Measurements from ENCODE around the gene RTL10.
A peak's percentile ranks its signal among the peaks of the same experiment; 100 is the strongest.
"Not testable (repeated sequence)": the region's sequence is repeated elsewhere in the genome, so short reads cannot be mapped to it uniquely, and the experiment has no call there.

The RTL10 gene

GRCh38 chr22:19884161-19884953, 29.7 kb upstream of the RTL10 start:
- TF ChIP-seq TARDBP (IDR thresholded peaks at IDR 0.05), result no peak
- no peak for TF ChIP-seq HDGF (IDR thresholded peaks at IDR 0.05; ENCODE audit: borderline replicate concordance)
- POLR2A ChIA-PET, result no interaction called here
- CTCF ChIA-PET, result interaction anchor here (0.6 kb wide), 2 partner anchors 22 to 288 kb away, joined by 3 read pairs; no protein-coding TSS in a partner anchor
- DNase-seq (ENCODE audit: extremely low spot score), result no peak

- POLR2A ChIA-PET, CTCF ChIA-PET: not testable (repeated sequence)
Measured at GRCh38 chr22:19883446-19883845, 28.8 kb upstream of the RTL10 start.

GRCh38 chr22:19882446-19883381, 28.0 kb upstream of the RTL10 start:
- no peak for DNase-seq (ENCODE audit: extremely low spot score)
- TF ChIP-seq HDGF (IDR thresholded peaks at IDR 0.05; ENCODE audit: borderline replicate concordance) (no peak), FOXK2 (IDR thresholded peaks at IDR 0.05) (no peak), PKNOX1 (IDR thresholded peaks at IDR 0.05) (no peak), LEF1 (IDR thresholded peaks at IDR 0.05; ENCODE audit: borderline replicate concordance) (no peak), FOXM1 (IDR thresholded peaks at IDR 0.05; ENCODE audit: borderline replicate concordance) (no peak), FOXA1 (IDR thresholded peaks at IDR 0.05) (no peak), SP1 (IDR thresholded peaks at IDR 0.05) (no peak), ZNF384 (IDR thresholded peaks at IDR 0.05) (no peak), TARDBP (IDR thresholded peaks at IDR 0.05) (no peak), SUZ12 (IDR thresholded peaks at IDR 0.05) (no peak), NFRKB (IDR thresholded peaks at IDR 0.05) (no peak), ELF4 (IDR thresholded peaks at IDR 0.05) (no peak), CTBP1 (IDR thresholded peaks at IDR 0.05; ENCODE audit: borderline replicate concordance) (no peak)
- CTCF ChIA-PET, result no interaction called here
- POLR2A ChIA-PET, result no interaction called here

More at GRCh38 chr22:19883446-19883845, 28.8 kb upstream of the RTL10 start:
- DNase-seq (ENCODE audit: extremely low spot score), result not testable (repeated sequence)

GRCh38 chr22:19880786-19881569, 26.3 kb upstream of the RTL10 start:
- peak; percentile 61 for DNase-seq (ENCODE audit: extremely low spot score)
- CTCF ChIA-PET, result interaction anchor here (1.1 kb wide), 1 partner anchor 151 kb away, joined by 3 read pairs; no protein-coding TSS in a partner anchor
- POLR2A ChIA-PET, result interaction anchor here (1.4 kb wide), 1 partner anchor 25 kb away, joined by 5 read pairs; no protein-coding TSS in a partner anchor
- no peak for TF ChIP-seq L3MBTL2 (conservative IDR thresholded peaks at IDR 0.05)
- no peak for TF ChIP-seq HDGF (IDR thresholded peaks at IDR 0.05; ENCODE audit: borderline replicate concordance)
- TF ChIP-seq ZNF384 (IDR thresholded peaks at IDR 0.05), result no peak
- no peak for TF ChIP-seq BHLHE40 (IDR thresholded peaks at IDR 0.05; ENCODE audit: borderline replicate concordance)
- no peak for TF ChIP-seq SP1 (IDR thresholded peaks at IDR 0.05)
- peak; percentile 55; the same call in 1 of the 2 replicates for TF ChIP-seq PKNOX1 (IDR thresholded peaks at IDR 0.05)
- no peak for TF ChIP-seq FOXM1 (IDR thresholded peaks at IDR 0.05; ENCODE audit: borderline replicate concordance)
- no peak for TF ChIP-seq TARDBP (IDR thresholded peaks at IDR 0.05)

DNA sequence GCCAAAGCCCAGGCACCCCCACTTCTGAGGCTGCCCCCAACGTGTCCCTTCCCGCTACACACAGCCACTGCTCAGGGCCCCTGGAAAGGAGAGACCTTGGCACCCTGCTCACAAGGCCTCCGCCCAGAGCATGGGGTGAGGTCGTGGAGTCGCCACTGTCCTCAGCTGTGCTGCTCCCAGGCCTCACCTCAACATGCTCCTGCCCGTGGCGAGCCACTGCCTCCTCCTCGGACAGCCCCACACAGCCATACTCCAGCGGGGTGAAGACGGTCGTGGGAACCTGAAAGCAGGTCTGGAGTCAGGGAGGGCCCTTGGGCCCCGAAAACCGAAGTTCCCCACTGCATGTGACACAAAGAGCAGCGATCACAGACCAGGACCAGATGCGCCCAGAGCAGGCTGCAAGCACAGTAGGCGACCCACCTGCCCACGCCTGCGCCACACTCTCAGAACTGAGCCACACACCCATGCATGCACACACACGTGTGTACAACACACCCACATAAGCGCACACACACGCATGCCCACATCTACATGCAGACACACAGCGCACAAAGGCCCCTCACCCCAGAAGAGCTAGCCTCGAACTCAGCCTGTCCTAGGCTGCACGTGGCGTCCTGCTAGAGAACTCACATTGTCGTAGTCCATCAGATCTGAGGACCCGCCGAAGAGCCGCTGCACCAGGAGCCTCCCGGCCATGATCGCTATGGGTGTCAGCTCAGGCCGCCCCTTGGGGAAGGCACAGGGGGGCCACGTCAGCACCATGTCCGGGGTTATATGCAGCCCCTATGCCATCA, 25.5 kb upstream of the RTL10 start:
- ChIA-PET POLR2A (interaction anchor here (0.6 to 1.4 kb wide), 2 partner anchors 25 to 26 kb away, joined by 3 to 5 read pairs; partner anchors contain the start of genes GNB1L and RTL10), CTCF (interaction anchor here (1.1 kb wide), 1 partner anchor 150 kb away, joined by 3 read pairs; no protein-coding TSS in a partner anchor)
- TF ChIP-seq TARDBP (IDR thresholded peaks at IDR 0.05) (no peak), NFRKB (IDR thresholded peaks at IDR 0.05) (no peak), FOXM1 (IDR thresholded peaks at IDR 0.05; ENCODE audit: borderline replicate concordance) (no peak), HDGF (IDR thresholded peaks at IDR 0.05; ENCODE audit: borderline replicate concordance) (no peak), BHLHE40 (IDR thresholded peaks at IDR 0.05; ENCODE audit: borderline replicate concordance) (no peak), L3MBTL2 (conservative IDR thresholded peaks at IDR 0.05) (no peak), ELF4 (IDR thresholded peaks at IDR 0.05) (no peak), LEF1 (IDR thresholded peaks at IDR 0.05; ENCODE audit: borderline replicate concordance) (no peak), FOXK2 (IDR thresholded peaks at IDR 0.05) (no peak), FOXA1 (IDR thresholded peaks at IDR 0.05) (no peak), SP1 (IDR thresholded peaks at IDR 0.05) (no peak), SUZ12 (IDR thresholded peaks at IDR 0.05) (no peak), ZNF384 (IDR thresholded peaks at IDR 0.05) (no peak), CTBP1 (IDR thresholded peaks at IDR 0.05; ENCODE audit: borderline replicate concordance) (no peak)
- DNase-seq (ENCODE audit: extremely low spot score), result no peak

GRCh38 chr22:19879643-19879991, 24.9 kb upstream of the RTL10 start:
- ChIA-PET POLR2A (no interaction called here), CTCF (no interaction called here)
- TF ChIP-seq FOXM1 (IDR thresholded peaks at IDR 0.05; ENCODE audit: borderline replicate concordance) (no peak), FOXK2 (IDR thresholded peaks at IDR 0.05) (no peak), SP1 (IDR thresholded peaks at IDR 0.05) (no peak), CTBP1 (IDR thresholded peaks at IDR 0.05; ENCODE audit: borderline replicate concordance) (no peak), PKNOX1 (IDR thresholded peaks at IDR 0.05) (no peak), L3MBTL2 (conservative IDR thresholded peaks at IDR 0.05) (no peak), TARDBP (IDR thresholded peaks at IDR 0.05) (no peak), ARNT (IDR thresholded peaks at IDR 0.05) (no peak), ZNF384 (IDR thresholded peaks at IDR 0.05) (no peak), NFRKB (IDR thresholded peaks at IDR 0.05) (no peak), SUZ12 (IDR thresholded peaks at IDR 0.05) (no peak), ELF4 (IDR thresholded peaks at IDR 0.05) (no peak), FOXA1 (IDR thresholded peaks at IDR 0.05) (no peak), LEF1 (IDR thresholded peaks at IDR 0.05; ENCODE audit: borderline replicate concordance) (no peak), BHLHE40 (IDR thresholded peaks at IDR 0.05; ENCODE audit: borderline replicate concordance) (no peak), HDGF (IDR thresholded peaks at IDR 0.05; ENCODE audit: borderline replicate concordance) (no peak)
- DNase-seq (ENCODE audit: extremely low spot score), result no peak

Measured in HEK293T (cell line).